ENCODE measurements around the gene P2RY6. TPM values are rescaled to one million over a fixed set of nuclear protein-coding genes. Genes with fewer than 3 reads are reported as not detected.

Gene P2RY6
- total RNA-seq, 2 donors from 2014 or later = 0.31 to 0.37 TPM

GRCh38 chr11:73316422-73316821 lies 44.3 kb downstream of the P2RY6 start:
- Mint-ChIP-seq H3K36me3 (ENCODE audit: low read depth) (peaks cover 26% of the 10 kb centered on the region), H3K9me3 (no peaks in the 10 kb centered on the region), H3K27me3 (ENCODE audit: insufficient read depth) (peaks cover 2% of the 10 kb centered on the region), H3K4me1 (peaks cover 24% of the 10 kb centered on the region), H3K4me3 (no peak overlapping the region), H3K27ac (no peak overlapping the region)
- Histone ChIP-seq H3K27me3 (ENCODE audit: control insufficient read depth, insufficient read depth, low read length, poor library complexity, severe bottlenecking) (no peaks in the 10 kb centered on the region), H3K4me1 (ENCODE audit: control insufficient read depth, insufficient read depth, low read length) (peaks cover 25% of the 10 kb centered on the region), H3K9me3 (ENCODE audit: control insufficient read depth, low read length) (no peaks in the 10 kb centered on the region), H3K36me3 (ENCODE audit: control insufficient read depth, insufficient read depth, low read length) (peaks cover 6% of the 10 kb centered on the region), H3K9ac (ENCODE audit: extremely low read depth, low read length, poor library complexity, severe bottlenecking) (no peak overlapping the region), H3K4me3 (ENCODE audit: low read length) (no peak overlapping the region), H3K27ac (ENCODE audit: low read depth, low read length) (no peak overlapping the region)
- DNase-seq = no peak
- 98 to 100% methylated on average over 1 of the region's 1 CpG for WGBS, 2 experiments (ENCODE audit: insufficient coverage in 1 of 2, insufficient read length in 1 of 2)
- TF ChIP-seq CTCF (conservative IDR thresholded peaks at IDR 0.05) = no peak

DNA sequence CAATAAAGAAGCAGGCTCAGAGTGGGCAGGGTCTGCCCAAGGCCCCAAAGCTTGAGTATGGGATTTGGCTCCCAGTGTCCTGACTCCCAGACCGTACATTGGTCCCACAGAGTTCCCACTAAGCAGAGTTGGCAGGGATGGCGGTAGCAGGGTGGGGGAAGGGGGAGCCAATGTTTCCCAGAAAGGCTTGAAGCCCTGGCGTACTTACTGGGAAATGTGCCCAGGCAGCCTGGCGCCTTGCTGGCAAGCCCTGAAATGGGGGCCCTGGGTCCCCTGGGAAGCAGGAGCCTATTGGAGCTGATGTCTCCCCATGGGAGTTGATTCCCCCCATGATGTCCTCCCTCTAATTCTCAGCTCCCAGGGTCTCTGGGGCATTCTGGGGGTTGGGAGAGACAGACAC lies 45.2 kb downstream of the P2RY6 start:
- no peak overlapping the region for H3K27ac ChIP-seq (ENCODE audit: low read depth, low read length)
- Mint-ChIP-seq H3K27me3 (ENCODE audit: insufficient read depth) (peaks cover 2% of the 10 kb centered on the region), H3K9me3 (no peaks in the 10 kb centered on the region), H3K36me3 (ENCODE audit: low read depth) (peaks cover 22% of the 10 kb centered on the region), H3K4me3 (no peak overlapping the region), H3K27ac (no peak overlapping the region), H3K4me1 (peaks cover 24% of the 10 kb centered on the region)
- H3K36me3 ChIP-seq (ENCODE audit: control insufficient read depth, insufficient read depth, low read length) = peaks cover 3% of the 10 kb centered on the region
- no peaks in the 10 kb centered on the region for H3K27me3 ChIP-seq (ENCODE audit: control insufficient read depth, insufficient read depth, low read length, poor library complexity, severe bottlenecking)
- no peak overlapping the region for H3K9ac ChIP-seq (ENCODE audit: extremely low read depth, low read length, poor library complexity, severe bottlenecking)
- DNase-seq = no peak
- peaks cover 22% of the 10 kb centered on the region for H3K4me1 ChIP-seq (ENCODE audit: control insufficient read depth, insufficient read depth, low read length)
- no peaks in the 10 kb centered on the region for H3K9me3 ChIP-seq (ENCODE audit: control insufficient read depth, low read length)
- 95 to 96% methylated on average over 4 of the region's 4 CpGs for WGBS, 2 experiments (ENCODE audit: insufficient coverage in 1 of 2, insufficient read length in 1 of 2)
- no peak overlapping the region for H3K4me3 ChIP-seq (ENCODE audit: low read length)
- TF ChIP-seq CTCF (conservative IDR thresholded peaks at IDR 0.05) = no peak

- no peak for DNase-seq
- no peak overlapping the region for H3K27ac Mint-ChIP-seq
- Histone ChIP-seq H3K9ac (ENCODE audit: extremely low read depth, low read length, poor library complexity, severe bottlenecking) (no peak overlapping the region), H3K9me3 (ENCODE audit: control insufficient read depth, low read length) (no peaks in the 10 kb centered on the region), H3K27ac (ENCODE audit: low read depth, low read length) (no peak overlapping the region), H3K4me3 (ENCODE audit: low read length) (no peak overlapping the region), H3K36me3 (ENCODE audit: control insufficient read depth, insufficient read depth, low read length) (peaks cover 3% of the 10 kb centered on the region), H3K4me1 (ENCODE audit: control insufficient read depth, insufficient read depth, low read length) (peaks cover 20% of the 10 kb centered on the region), H3K27me3 (ENCODE audit: control insufficient read depth, insufficient read depth, low read length, poor library complexity, severe bottlenecking) (no peaks in the 10 kb centered on the region)
- WGBS, 2 experiments (ENCODE audit: insufficient coverage in 1 of 2, insufficient read length in 1 of 2) = 93% methylated on average over 3 of the region's 3 CpGs; no CpG with 5 or more reads in 1 of the 2 experiments
- no peaks in the 10 kb centered on the region for H3K9me3 Mint-ChIP-seq
- H3K4me3 Mint-ChIP-seq = no peak overlapping the region
- H3K4me1 Mint-ChIP-seq = peaks cover 24% of the 10 kb centered on the region
- TF ChIP-seq CTCF (conservative IDR thresholded peaks at IDR 0.05) = no peak
- H3K36me3 Mint-ChIP-seq (ENCODE audit: low read depth) = peaks cover 22% of the 10 kb centered on the region
- H3K27me3 Mint-ChIP-seq (ENCODE audit: insufficient read depth) = peaks cover under 1% of the 10 kb centered on the region
Observed at GRCh38 chr11:73317803-73318202, 45.7 kb downstream of the P2RY6 start.
